GM12878 (cell line): ENCODE data around the gene MEAK7.

ENCODE experiments used
- CBX5 ChIP-seq: sonication (generic); IDR thresholded peaks from 2 replicates; pipeline ENCODE4 v1.6.1; 2016; ENCODE audit warnings: low read depth, moderate library complexity, mild to moderate bottlenecking, inconsistent platforms
- CREB1 ChIP-seq: IDR thresholded peaks from 2 replicates; pipeline ENCODE4 v1.6.1; 2012; ENCODE audit warnings: low read depth, mild to moderate bottlenecking, inconsistent platforms
- GABPA ChIP-seq: IDR thresholded peaks from 2 replicates; pipeline ENCODE4 v1.6.1; 2014; ENCODE audit warnings: antibody characterized with exemption, low read depth, mild to moderate bottlenecking, inconsistent platforms
- IKZF1 ChIP-seq: fragments of 450-650 bp; conservative IDR thresholded peaks from 2 replicates; pipeline ENCODE4 v1.6.1; 2017; ENCODE audit warnings: antibody characterized with exemption, mild to moderate bottlenecking
- POLR2A ChIP-seq: IDR thresholded peaks from 2 replicates; pipeline ENCODE4 v1.6.1; 2011; ENCODE audit warnings: low read depth, mild to moderate bottlenecking, low read length
- RFX5 ChIP-seq: IDR thresholded peaks from 2 replicates; pipeline ENCODE4 v1.6.1; 2011; ENCODE audit warnings: low read depth, low read length, improper control_type of control experiment
- SIN3A ChIP-seq: IDR thresholded peaks from 2 replicates; pipeline ENCODE4 v1.6.1; 2012; ENCODE audit warnings: low read depth, low read length, improper control_type of control experiment
- SMC3 ChIP-seq: IDR thresholded peaks from 2 replicates; pipeline ENCODE4 v1.6.1; 2011; ENCODE audit warnings: low read length, improper control_type of control experiment, borderline replicate concordance
- ZNF274 ChIP-seq: IDR thresholded peaks from one replicate; pipeline ENCODE4 v1.8.0; 2011; ENCODE audit not compliant: insufficient read length, insufficient read depth
- TF ChIP-seq, protein P1 (sequence below): fragments of 450-650 bp; IDR thresholded peaks from 2 replicates; pipeline ENCODE4 v1.6.1; 2017; ENCODE audit warnings: mild to moderate bottlenecking, moderate library complexity
- TF ChIP-seq, protein P2 (sequence below), 3 experiments: IDR thresholded peaks in 2 of 3; conservative IDR thresholded peaks in 1 of 3; 2 replicates each; pipeline ENCODE4 v1.5.1; 2011; ENCODE audit warnings: low read depth in 3 of 3, low read length in 3 of 3, mild to moderate bottlenecking in 3 of 3, control low read depth in 2 of 3, moderate library complexity in 2 of 3, inconsistent platforms in 1 of 3, mixed read lengths in 1 of 3; ENCODE audit not compliant: control insufficient read depth in 2 of 3, insufficient read depth in 1 of 3; ENCODE audit errors: extremely low read depth in 1 of 3
- TF ChIP-seq, protein P3 (sequence below): IDR thresholded peaks from 2 replicates; pipeline ENCODE4 v1.6.1; 2012; ENCODE audit warnings: low read length, inconsistent platforms

DNA sequence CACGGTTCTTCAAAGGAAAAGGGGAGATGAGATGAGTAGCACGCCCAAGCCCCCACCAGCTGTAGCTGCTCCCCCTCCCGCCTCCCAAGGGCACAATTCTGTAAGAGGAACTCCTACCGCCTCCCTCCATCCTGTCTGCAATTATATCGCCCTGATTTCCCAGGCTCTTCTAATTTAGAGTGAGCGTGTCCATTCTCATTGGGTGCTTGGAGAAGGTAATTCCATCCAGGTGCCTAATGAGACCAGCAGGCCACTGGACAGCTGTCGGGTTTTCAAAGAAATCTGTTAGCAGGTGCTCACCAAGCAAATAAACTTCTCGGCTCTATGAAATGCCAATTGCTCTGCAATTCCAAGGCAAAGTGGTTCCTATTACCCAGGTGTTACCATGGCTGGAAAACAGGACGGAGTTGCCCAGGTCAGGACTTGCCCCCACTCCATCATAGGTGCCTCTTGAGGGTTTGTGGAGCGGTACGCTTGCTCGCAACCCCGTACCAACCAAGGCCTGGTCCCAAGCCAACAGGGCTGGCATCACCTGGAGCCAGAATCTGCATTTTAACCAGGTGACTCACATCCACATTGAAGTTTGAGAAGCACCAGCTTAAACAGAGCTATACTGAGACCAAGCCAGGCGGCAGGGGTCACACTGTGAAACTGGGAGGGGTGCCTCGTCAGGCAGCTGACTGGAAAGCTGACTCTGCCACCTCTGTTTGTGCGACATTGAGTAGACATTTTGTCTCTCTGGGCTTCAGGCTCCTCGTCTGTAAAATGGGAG, 16.5 kb upstream of the MEAK7 start:
- TF ChIP-seq RFX5, result no peak
- no peak for TF ChIP-seq SMC3
- TF ChIP-seq, protein P1, sequence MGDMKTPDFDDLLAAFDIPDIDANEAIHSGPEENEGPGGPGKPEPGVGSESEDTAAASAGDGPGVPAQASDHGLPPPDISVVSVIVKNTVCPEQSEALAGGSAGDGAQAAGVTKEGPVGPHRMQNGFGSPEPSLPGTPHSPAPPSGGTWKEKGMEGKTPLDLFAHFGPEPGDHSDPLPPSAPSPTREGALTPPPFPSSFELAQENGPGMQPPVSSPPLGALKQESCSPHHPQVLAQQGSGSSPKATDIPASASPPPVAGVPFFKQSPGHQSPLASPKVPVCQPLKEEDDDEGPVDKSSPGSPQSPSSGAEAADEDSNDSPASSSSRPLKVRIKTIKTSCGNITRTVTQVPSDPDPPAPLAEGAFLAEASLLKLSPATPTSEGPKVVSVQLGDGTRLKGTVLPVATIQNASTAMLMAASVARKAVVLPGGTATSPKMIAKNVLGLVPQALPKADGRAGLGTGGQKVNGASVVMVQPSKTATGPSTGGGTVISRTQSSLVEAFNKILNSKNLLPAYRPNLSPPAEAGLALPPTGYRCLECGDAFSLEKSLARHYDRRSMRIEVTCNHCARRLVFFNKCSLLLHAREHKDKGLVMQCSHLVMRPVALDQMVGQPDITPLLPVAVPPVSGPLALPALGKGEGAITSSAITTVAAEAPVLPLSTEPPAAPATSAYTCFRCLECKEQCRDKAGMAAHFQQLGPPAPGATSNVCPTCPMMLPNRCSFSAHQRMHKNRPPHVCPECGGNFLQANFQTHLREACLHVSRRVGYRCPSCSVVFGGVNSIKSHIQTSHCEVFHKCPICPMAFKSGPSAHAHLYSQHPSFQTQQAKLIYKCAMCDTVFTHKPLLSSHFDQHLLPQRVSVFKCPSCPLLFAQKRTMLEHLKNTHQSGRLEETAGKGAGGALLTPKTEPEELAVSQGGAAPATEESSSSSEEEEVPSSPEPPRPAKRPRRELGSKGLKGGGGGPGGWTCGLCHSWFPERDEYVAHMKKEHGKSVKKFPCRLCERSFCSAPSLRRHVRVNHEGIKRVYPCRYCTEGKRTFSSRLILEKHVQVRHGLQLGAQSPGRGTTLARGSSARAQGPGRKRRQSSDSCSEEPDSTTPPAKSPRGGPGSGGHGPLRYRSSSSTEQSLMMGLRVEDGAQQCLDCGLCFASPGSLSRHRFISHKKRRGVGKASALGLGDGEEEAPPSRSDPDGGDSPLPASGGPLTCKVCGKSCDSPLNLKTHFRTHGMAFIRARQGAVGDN, result no peak
- TF ChIP-seq, protein P2, sequence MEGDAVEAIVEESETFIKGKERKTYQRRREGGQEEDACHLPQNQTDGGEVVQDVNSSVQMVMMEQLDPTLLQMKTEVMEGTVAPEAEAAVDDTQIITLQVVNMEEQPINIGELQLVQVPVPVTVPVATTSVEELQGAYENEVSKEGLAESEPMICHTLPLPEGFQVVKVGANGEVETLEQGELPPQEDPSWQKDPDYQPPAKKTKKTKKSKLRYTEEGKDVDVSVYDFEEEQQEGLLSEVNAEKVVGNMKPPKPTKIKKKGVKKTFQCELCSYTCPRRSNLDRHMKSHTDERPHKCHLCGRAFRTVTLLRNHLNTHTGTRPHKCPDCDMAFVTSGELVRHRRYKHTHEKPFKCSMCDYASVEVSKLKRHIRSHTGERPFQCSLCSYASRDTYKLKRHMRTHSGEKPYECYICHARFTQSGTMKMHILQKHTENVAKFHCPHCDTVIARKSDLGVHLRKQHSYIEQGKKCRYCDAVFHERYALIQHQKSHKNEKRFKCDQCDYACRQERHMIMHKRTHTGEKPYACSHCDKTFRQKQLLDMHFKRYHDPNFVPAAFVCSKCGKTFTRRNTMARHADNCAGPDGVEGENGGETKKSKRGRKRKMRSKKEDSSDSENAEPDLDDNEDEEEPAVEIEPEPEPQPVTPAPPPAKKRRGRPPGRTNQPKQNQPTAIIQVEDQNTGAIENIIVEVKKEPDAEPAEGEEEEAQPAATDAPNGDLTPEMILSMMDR (IDR thresholded peaks at IDR 0.05 in 2 of 3, conservative IDR thresholded peaks at IDR 0.05 in 1 of 3; ENCODE audit: control insufficient read depth in 2 of 3, extremely low read depth in 1 of 3, insufficient read depth in 1 of 3, low read depth in 3 of 3, low read length in 3 of 3), result no peak
- TF ChIP-seq IKZF1, result no peak
- no peak for TF ChIP-seq CBX5
- TF ChIP-seq, protein P3, sequence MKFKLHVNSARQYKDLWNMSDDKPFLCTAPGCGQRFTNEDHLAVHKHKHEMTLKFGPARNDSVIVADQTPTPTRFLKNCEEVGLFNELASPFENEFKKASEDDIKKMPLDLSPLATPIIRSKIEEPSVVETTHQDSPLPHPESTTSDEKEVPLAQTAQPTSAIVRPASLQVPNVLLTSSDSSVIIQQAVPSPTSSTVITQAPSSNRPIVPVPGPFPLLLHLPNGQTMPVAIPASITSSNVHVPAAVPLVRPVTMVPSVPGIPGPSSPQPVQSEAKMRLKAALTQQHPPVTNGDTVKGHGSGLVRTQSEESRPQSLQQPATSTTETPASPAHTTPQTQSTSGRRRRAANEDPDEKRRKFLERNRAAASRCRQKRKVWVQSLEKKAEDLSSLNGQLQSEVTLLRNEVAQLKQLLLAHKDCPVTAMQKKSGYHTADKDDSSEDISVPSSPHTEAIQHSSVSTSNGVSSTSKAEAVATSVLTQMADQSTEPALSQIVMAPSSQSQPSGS, result no peak
- no peak for TF ChIP-seq POLR2A
- no peak for TF ChIP-seq ZNF274
- TF ChIP-seq GABPA, result no peak
- TF ChIP-seq SIN3A, result no peak
- TF ChIP-seq CREB1, result no peak
